NCI-H1092 (cell line): ENCODE data around the gene EEPD1.
"Not testable (repeated sequence)": the region's sequence is repeated elsewhere in the genome, so short reads cannot be mapped to it uniquely, and the experiment has no call there.

Experiments used
- DNase-seq: peaks from one replicate; lab custom pipeline; 2025; lab: John Stamatoyannopoulos, UW

The EEPD1 gene

DNA sequence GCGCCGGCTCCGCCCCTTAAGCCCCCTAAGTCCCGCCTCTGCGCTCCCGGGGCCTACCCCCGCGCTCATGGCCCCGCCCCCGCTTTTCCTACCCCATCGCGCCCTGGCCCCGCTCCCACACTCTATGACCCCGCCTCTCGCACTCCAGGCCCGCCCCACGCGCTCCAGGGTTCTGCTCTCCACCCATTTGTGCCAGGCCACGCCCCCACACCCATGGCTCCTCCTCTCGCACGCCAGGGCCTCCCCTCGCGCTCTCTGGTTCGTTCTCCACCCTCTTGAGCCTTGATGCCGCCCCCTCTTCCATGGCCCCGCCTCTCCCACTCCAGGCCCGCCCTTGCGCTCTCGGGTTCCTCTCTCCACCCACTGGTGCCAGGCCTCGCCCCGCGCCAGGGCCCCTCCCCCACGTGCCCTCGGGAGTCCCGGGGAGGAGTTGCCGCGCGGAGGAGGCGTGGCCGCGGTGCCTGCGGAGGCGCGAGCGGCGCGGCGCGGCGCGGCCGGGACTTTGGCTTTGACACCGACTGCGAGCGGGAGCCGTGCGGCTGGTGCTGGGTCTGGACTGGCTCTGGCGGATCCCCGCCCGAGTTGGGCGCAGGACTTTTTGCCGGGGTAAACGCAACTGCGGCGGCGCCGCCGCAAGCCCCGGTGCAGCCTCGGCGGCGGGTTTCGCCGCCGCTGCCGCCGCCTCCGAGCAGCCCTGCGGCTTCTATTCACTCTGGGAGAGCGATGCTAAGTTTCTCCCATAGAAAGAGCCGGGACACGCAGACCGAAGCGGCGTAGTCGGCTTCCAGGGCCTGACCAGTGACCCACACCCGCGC is at the start of gene EEPD1:
Gene EEPD1, plus strand, starts transcription at position 499 of the 815 bp plus-strand sequence. CDS start 1,071 bp downstream, outside the sequence.
- peak; percentile 99 for DNase-seq

DNA sequence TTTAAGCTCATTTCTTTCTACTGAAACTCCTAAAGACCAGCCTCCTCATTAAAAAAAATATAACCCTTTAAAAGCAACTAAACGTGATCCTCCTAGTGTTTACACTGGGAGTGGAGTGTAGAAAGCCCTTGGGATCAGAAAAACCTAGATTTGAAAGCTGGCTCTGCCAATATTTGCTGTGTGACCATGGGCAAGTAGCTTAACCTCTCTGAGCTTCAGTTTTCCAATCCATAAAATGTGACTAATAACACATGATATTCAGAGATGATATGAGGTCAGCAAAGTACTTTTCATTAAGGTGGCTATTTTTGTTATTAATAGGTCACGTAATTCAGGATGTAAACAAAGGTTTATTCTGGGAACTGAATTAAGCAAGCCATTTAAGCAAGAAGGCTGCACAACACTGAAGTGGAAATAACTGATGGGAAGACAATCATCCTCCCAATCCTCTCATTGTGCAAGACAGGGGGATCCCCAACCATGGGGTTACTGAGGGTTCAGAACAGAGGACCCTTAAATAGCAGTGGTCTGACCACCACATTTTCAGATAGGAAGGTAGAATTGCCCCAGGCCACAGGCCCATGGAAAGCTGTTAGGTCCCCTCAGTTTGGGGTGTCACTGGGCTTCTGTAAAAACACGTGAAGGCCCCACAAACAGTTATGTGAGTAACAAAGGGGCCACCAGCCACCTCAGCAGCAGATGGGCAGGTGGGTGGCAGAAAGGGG is 49.1 kb upstream of the EEPD1 start:
- no peak for DNase-seq

DNA sequence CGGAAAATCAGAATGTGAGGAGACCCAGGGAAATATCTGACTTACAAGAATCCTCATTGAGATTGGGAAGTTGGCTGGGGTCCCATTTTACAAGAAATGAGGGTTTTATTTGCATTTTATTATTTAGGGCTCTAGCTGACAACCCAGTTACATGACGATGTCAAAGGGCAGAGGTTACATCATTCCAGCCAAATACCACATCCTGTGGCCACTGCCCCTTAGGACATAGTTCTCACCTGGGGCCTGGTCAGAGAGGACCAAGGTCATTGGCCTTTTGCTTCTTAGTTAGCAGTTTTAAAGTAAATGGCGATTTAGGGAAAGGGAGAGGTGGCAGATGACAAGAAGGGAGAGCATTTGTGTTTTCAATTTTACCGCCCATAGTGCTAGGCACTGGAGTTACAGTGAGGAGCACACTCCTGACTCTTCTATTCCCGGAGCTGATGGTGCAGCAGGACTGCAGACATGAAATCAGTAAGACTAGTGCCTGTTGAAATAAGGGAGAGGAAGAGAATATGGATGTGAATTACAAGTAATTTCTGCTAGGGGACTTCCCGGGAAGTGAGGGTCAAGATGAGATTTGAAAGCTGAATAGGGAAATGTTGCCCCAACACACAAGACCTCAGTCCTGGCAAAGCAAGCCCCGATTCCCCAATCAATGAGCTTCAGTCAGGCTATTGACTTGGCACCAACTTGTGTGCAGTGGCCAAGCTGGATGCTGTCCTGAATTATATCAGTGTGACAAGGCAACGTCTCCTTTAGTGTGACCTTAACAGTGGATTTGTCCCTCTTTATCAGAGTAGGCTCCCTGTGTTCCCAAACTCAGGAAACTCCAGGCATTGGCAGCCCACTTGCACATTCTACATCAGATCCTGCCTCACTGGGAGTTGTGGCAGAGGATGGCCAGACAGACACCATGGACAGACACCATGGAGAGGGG is 45.8 kb upstream of the EEPD1 start:
- DNase-seq: not testable (repeated sequence)

DNA sequence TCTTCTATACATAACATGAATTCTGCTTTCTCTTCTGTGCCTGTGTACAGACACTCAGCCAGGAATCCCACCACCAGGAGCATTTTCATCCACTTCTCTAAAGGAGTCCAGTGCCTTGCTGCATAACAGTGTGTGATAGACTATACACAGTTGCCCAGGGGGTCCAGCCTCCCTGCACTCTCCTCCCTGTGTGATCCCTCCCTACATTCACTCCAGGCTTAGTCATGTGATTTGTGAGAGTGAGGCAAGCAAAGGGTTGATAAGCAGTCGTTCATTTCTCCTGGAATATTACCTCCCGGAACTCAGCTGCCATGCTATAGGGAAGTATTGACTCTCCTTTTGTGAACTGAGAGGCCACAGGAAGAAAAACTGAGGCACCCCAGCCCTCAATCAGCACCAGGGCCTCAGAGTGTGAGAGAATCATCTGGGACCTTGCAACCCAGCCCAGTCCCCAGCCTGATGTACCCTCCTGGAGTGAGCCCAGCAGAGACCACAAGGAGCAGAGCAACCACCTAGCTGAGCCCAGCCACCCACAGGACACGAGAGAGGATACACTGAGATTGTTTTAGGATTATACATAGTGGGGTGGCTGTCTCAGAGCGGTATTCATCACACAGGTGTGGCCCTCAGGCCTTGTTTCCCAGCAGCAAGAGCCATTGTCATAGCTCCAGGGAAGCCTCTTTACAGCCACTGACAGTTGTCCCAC is 45.0 kb upstream of the EEPD1 start:
- no peak for DNase-seq

DNA sequence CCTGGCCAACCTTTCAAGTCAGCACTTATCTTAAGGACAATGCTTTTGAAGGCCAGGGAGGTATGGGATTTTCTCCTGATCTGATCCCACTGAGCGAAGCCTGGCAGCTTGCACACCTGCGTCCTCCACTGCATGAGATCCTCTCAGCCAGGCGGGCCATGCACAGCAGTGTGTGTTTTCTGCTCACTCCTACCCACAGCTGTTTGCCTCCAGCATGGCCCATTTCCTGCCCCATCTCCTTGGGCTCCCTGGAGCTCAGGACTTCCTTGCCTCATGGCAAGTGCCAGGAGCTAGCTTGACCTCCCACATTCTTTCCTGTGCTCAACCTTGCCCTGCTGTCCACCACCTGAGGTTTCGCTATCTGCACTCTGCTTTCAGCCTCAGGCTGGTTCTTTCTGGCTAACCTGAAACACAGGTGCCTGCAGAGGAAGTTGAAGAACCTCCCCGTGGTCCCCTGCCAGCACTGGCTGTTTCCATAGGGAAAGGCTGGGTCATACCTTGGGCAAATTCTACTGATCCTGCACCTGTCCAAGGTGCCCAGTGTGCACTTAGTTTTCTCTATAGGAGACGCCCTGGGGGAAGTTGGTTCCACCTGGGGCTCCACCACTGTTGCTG is 43.9 kb upstream of the EEPD1 start:
- DNase-seq: no peak

DNA sequence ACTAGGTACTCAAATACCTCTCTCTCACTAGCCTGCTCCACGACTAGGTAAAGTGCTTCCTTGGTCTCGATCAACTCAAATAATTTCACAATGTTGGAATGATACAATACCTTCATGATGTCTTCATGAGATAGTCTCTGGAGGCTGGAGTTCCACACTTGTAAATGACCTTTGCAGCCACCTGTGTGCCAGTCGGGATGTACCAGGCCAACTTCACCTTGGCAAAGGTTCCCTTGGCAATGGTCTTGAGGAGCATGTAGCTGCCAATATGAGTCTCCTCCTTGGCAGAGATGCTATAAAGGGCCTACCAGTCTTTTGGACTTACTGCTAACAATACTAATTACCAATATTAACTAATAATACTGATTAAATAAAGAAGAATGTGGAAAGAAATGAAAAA is 42.5 kb upstream of the EEPD1 start:
- no peak for DNase-seq

DNA sequence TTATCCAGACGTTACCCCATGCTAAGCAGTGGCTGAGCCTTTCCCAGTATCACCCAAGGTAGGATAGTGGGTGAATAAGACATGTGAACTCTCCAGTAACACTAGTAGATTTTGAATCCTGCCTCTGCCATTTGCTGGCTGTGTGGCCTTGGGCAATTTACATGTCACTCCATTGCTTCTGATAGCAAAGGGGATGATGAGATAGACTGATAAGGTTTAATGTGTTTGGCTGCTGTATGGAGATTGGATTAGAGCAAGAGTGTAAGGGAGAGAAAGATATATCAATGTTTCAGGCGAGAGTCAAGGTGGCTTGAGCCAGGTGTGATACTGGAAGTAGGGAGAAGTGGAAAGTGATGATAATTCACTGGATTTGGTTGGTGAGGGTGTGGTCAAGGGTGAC is 40.1 kb upstream of the EEPD1 start:
- no peak for DNase-seq

DNA sequence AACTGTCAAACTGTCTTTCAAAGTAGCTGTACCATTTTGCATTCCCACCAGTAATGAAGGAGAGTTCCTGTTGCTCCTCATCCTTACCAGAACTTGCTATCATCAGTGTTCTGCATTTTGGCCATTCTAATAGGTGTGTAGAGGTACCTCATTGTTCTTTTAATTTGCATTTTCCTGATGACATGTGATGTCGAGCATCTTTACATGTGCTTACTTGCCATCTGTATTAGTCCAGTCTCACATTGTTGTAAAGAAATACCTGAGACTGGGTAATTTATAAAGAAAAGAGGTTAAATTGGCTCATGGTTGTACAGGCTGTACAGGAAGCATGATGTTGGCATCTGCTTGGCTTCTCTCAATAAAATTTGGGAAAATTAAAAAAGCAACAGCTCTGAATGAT is 38.7 kb upstream of the EEPD1 start:
- no peak for DNase-seq

DNA sequence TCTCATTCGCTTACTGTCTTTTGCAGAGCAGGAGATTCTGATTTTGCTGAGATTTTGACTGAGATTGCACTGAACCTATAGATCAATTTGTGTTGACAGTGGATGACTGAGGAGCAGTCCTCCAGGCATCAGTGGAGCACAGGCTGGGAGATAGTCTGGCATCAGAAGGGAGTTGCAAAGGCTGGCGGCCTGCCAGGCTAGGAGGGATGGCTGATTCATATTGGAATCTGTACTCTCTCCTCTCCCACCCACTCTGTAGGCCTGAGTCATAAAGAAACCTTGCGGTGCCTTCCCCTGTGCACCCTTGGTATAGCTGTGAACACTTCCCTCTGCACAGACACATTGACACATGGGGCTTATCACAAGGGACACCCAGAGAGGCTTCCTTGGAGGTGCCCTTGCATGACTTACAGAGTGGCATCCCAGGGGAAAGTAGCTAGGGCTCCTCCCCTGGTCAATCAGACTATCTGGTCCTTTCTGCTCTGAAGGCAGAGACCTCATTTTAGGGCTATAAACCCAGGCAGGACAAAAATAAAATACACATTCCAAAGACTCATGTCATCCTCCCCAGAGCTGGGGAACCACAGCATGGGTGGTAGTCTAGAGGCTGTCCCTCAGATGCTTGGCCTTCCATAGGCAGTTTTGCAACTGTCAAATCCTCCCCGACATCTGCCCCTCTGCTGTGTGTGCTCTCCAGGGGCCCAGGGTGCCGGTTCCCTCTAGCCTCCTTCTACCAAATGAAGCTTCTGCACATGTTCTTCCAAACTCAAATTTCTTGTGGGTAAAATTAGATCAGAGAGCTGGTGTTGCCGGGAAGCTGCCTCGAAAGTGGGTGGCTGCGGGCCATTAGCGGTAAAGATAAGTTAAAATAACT is 37.4 kb upstream of the EEPD1 start:
- no peak for DNase-seq

DNA sequence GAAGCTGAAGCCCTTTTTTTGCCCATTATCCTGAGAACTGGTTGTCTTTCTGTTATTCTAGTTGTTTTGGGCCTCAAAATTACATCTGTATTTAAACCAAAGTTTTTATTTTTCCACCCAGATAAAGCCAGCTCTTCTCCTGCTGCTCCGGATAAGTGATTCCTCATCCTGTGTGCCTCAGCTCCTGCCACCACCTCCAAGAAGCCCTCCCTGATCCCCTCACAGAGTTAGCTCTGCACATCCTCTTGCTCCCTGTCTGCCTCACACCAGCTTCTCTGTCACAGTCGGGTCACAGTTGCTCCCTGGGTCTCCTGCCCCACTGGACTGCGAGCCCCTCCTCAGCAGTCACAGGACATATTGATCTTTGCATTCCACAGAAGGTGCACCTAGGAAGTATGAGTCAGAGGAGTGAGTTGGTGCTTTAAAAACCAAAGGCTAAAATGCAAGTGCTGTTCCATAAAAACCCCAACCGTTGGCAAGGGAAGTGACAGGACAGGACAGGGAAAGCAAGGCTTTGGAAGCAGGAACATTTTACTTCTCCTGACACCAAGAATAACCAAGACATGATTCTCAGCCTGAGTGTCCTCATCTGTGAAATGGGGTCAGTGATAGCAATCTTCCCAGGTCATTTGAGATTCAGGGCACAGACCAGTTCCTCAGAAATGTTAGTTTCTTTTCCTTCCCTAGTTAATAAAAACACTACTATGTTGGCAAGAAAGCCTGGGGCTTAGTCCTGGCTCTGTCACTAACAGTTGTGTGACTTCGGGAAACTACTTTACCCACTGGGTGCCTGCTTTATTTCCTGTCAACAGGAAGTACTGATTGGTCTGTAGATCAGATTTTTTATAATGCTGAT is 36.5 kb upstream of the EEPD1 start:
- no peak for DNase-seq

DNA sequence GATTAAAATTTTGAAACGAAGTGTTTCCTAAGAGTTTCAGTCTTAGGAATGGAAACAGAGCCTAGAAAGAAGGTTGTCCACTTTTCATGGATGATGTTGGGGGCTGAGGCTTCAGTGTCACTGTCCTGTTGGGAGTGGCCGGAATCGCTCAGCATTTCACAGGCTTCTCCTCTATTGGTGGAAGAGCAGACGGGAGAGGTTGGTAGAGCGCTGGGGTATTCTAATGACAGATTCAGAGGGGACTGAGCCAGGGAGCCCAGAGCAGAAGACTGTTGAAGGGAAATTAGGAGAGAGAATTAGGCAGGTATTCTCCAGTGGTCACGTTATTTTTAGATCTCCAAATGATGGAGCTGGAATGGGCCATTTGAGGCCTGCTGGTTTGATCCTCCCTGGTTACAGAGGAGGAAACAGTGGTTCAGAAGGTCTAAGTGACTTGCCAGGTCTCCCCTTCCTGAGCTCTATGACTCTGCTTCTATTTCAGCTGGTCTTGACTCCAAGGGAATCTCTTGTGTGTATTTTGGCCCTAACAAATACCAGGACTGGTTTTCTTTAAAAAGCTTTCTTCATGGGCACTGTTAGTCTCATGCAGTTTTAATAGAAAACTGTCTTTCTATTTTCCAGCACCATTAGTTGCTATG is 35.7 kb upstream of the EEPD1 start:
- DNase-seq: no peak

DNA sequence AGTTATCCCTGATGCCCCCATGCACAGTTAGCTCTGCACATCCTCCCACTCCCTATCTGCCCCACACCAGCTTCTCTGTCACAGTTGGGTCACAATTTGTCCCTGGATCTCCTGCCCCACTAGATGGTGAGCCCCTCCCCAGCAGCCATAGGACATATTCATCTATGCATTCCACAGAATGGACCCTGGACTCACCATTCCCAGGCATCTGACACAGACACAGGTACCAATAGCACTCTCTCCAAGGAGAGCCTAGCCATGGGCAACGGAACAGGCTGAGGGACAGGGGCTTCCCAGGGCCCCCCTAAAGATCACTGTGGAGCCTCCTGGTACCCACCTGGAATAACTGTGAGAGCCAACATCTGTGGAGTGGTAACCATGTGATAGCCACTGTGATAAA is 34.7 kb upstream of the EEPD1 start:
- no peak for DNase-seq

DNA sequence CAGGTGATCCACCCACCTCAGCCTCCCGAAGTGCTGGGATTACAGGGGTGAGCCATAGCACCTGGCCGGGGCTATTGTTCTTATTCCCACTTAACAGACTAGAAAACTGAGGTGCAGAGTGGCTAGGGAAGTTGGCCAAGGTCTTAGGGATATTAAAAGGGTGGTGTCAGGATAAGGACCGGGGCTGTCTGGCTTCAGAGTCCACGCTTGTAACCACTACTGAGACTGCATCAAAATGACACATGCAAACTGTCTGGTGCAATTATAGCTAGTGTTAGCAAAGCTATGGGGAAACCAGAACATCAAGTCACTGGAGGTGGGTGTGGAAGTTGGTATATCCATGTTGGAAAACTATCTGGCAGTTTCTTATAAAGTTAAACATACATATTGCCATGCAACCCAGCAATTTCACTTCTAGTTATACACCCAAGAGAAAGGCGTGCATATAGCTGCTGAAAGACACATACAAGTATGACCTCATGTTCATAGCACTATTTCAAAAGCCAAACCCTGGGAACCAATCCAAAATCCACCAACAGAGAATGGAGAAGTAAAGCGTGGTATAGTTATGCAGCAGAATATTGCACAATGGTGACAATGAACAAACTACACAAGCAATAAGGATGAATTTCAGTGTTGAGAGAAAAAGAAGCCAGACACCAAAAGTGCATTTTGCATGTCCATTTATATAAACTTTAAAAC is 33.9 kb upstream of the EEPD1 start:
- DNase-seq: no peak

DNA sequence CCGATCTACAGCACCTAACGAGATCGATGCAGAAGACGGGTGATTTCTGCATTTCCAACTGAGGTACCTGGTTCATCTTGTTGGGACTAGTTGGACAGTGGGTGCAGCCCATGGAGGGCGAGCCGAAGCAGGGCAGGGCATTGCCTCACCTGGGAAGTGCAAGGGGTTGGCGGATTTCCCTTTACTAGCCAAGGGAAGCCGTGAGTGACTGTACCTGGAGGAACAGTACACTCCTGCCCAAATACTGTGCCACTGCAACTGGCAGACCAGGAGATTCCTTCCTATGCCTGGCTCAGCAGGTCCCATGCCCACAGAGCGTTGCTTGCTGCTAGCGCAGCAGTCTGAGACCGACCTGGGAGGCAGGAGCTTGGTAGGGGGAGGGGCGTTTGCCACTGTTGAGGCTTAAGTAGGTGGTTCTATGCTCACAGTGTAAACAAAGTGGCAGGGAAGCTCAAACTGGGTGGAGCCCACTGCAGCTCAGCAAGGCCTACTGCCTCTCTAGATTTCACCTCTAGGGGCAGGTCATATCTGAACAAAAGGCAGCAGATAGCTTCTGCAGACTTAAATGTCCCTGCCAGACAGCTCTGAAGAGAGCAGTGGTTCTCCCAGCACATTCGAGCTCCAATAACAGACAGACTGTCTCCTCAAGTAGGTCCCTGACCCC is 32.9 kb upstream of the EEPD1 start:
- not testable (repeated sequence) for DNase-seq

DNA sequence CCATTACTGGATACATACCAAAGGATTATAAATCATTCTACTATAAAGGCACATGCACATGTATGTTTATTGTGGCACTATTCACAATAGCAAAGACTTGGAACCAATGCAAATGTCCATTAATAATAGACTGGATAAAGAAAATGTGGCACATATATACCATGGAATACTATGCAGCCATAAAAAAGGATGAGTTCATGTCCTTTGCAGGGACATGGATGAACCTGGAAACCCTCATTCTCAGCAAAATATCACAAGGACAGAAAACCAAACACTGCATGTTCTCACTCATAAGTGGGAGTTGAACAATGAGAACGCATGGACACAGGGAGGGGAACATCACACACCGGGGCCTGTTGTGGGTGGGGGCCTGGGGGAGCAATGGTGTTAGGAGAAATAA is 27.4 kb upstream of the EEPD1 start:
- not testable (repeated sequence) for DNase-seq

DNA sequence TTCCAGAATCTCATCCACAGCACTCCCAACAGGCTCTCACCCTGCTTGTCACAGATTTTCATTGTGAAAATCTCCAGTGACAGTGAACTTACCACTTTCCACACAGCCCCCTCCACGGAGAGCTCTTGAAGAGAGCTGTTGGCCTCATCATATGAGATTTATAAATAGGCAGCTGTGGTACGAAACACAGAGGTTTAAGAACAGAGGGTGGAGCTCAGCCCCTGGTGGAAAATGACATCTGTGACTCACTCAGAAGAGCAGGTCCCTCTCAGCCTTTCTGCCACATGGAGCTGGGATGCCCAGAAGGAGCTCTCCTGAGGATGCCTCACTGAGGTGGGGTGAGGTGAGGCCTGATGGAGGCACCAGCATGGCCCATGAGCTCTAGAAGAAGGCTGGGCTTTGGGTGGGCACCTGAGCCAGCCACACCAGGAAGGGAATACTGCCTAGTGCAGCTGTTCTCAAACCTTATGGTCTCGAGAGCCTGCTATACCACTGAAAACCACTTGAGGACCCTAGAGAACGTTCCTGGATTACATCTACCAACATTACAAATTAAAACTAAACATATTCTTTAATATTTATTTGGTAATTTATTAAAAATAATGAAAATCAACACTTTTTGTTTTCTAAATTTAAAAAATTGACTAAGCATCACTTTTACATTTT is 25.8 kb upstream of the EEPD1 start:
- no peak for DNase-seq

DNA sequence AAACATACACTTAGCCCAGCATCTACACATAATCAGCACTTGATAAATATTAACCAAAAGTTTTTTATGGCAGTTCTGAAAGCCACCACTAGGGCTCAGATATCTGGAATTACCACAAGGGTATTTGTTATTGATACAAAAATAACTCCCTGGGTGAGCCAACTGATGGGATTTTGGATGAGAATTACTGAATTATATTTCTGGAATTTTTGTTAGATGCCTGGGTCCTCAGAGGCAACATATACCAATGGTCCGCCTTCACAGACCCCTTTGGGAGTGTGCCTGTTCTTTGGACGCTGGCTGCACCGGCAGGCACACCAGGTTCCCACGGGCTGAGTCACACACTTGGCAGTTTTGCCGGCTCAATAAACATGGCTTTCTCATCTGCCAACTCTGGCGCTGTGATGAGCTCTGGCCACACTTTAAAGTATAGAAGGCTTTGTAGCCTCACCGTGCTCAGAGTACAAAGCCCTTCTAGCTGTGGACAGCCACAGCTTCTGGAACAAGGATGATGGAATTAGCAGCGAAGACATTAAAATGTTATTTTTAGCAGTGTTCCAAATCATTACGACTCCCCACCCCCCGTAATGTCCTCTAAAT is 24.5 kb upstream of the EEPD1 start:
- DNase-seq: peak; percentile 57
